Activated CD4-positive, alpha-beta memory T cell treated with anti-CD3 and anti-CD28 coated beads for 36 hours (primary cell): ENCODE data around the gene CNPY3. TPM values are rescaled to one million over a fixed set of nuclear protein-coding genes. Genes with fewer than 3 reads are reported as not detected.

Experiments
- CTCF ChIA-PET: fragments of 350-600 bp; sonication (Branson Sonifier 250); formaldehyde crosslinking; loops from one replicate; lab custom pipeline; 2021; ENCODE audit warnings: antibody characterized with exemption, inconsistent platforms; lab: Charles Lee
- POLR2A ChIA-PET: fragments of 350-600 bp; sonication (Branson Sonifier 250); formaldehyde crosslinking; loops from one replicate; lab custom pipeline; 2021; ENCODE audit warnings: antibody characterized with exemption; lab: Charles Lee
- DNase-seq: peaks from one replicate; pipeline ENCODE4 v3.0.0-alpha.2; 2020
- H3K27ac Mint-ChIP-seq: one replicate; pipeline ENCODE4 v1.8.0; 2021; ENCODE audit warnings: mixed read lengths
- H3K27me3 Mint-ChIP-seq: one replicate; pipeline ENCODE4 v1.8.0; 2021; ENCODE audit warnings: mixed read lengths
- H3K36me3 Mint-ChIP-seq: one replicate; pipeline ENCODE4 v1.8.0; 2021; ENCODE audit warnings: mixed read lengths
- H3K4me1 Mint-ChIP-seq: one replicate; pipeline ENCODE4 v1.8.0; 2021; ENCODE audit warnings: low read depth, mixed read lengths
- H3K4me3 Mint-ChIP-seq: one replicate; pipeline ENCODE4 v1.8.0; 2021; ENCODE audit warnings: mild to moderate bottlenecking, mixed read lengths
- H3K9me3 Mint-ChIP-seq: one replicate; pipeline ENCODE4 v1.8.0; 2021; ENCODE audit warnings: mixed read lengths
- intact Hi-C: fragments of 100-400 bp; cut with micrococcal nuclease; formaldehyde crosslinking; loops from one replicate; pipeline ENCODE4 v1.15.1; 2023
- total RNA-seq, 2 experiments: library from RNA; stranded (reverse); gene quantifications; one replicate each; pipeline ENCODE4 v1.2.3, GENCODE V29; 2021

CNPY3 gene
- total RNA-seq, 2 experiments from 2014 or later: 32.2 to 37.6 TPM

- Mint-ChIP-seq H3K27ac (peak overlapping the region; percentile 67), H3K4me1 (peaks cover 49% of the 10 kb centered on the region), H3K27me3 (no peaks in the 10 kb centered on the region), H3K36me3 (peaks cover 9% of the 10 kb centered on the region), H3K4me3 (peak overlapping the region; percentile 85), H3K9me3 (no peaks in the 10 kb centered on the region)
- POLR2A ChIA-PET: interaction anchor here (1.3 to 2.0 kb wide), 4 partner anchors 11 to 106 kb away, joined by 3 to 15 read pairs (median 11); partner anchors contain the start of genes CNPY3, KLHDC3, MEA1 and RPL7L1
- peak; percentile 31 for DNase-seq
- intact Hi-C loops: loop anchor here (1.0 to 2.0 kb wide), 4 partner anchors 29 to 238 kb away; partner anchors contain the start of genes CNPY3, CUL7, KLHDC3 and TBCC
- CTCF ChIA-PET: interaction anchor here (1.1 kb wide), 2 partner anchors 11 to 159 kb away, joined by 4 to 5 read pairs; no protein-coding TSS in a partner anchor
These were observed 55.7 kb downstream of the CNPY3 start for GRCh38 chr6:42984924-42985475.

DNA sequence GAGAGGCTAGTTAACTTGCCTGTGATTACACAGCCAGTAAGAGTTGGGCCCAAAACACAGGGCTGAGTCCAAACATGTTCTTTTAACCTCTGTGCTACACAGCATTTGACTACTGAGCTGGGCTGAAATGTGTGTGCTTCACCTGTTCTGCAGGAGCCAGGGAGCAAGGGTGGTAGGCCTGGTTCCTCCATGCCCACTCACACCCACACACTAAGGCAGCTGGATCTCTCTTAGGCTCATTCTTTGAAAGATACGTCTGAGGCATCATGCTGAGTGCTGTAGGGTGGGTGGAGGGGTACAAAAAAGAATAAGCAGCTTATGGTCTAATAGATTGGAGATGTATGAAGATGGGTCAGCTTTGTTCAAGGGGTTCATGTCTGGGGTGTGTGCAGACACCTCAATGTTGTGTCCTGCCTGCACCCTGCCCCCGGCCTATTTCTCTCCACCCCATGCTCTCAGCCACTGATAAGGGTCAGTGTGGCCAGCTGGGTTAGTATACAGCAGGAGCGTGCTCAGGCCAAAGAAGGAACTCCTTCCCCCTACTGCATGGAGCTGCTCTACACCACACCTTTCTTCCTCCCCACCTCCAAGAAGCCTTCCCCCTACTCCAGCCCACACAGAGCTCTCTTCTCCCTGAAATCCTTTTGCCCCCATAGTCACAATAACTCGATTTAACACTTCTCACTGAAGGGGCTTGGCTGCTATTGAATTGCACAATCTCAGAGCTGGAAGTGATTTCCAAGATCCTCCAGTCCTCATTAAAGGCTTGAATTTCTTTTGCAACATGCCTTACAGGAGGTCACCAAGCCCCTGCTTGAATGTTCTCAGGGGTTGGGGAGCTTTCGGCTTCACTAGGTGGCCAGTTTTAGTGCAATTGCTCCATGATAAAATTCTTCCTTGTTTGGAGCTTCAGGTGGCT is 58.5 kb downstream of the CNPY3 start:
- Mint-ChIP-seq H3K4me1 (peaks cover 39% of the 10 kb centered on the region), H3K27me3 (no peaks in the 10 kb centered on the region), H3K27ac (no peak overlapping the region), H3K36me3 (peaks cover 19% of the 10 kb centered on the region), H3K4me3 (no peak overlapping the region), H3K9me3 (no peaks in the 10 kb centered on the region)
- ChIA-PET POLR2A (interaction anchor here (1.6 kb wide), 1 partner anchor 58 kb away, joined by 4 read pairs; the partner anchor contains the start of gene CNPY3), CTCF (interaction anchor here (1.1 to 1.4 kb wide), 3 partner anchors 9 to 156 kb away, joined by 3 read pairs; partner anchors contain the start of gene PEX6)
- no peak for DNase-seq
- intact Hi-C loops: no loop called here

- Mint-ChIP-seq H3K4me1 (peaks cover 40% of the 10 kb centered on the region), H3K4me3 (no peak overlapping the region), H3K27me3 (no peaks in the 10 kb centered on the region), H3K9me3 (no peaks in the 10 kb centered on the region), H3K27ac (no peak overlapping the region), H3K36me3 (peaks cover 21% of the 10 kb centered on the region)
- CTCF ChIA-PET: interaction anchor here (1.1 to 1.4 kb wide), 3 partner anchors 9 to 155 kb away, joined by 3 read pairs; partner anchors contain the start of gene PEX6
- DNase-seq: no peak
- POLR2A ChIA-PET: interaction anchor here (1.6 kb wide), 1 partner anchor 59 kb away, joined by 4 read pairs; the partner anchor contains the start of gene CNPY3
- intact Hi-C loops: no loop called here
These were observed 59.3 kb downstream of the CNPY3 start for GRCh38 chr6:42988486-42989020.

Other genes starting within 250 kb of the CNPY3 start
- gene PRPH2, start 206.9 kb upstream of the CNPY3 start, total RNA-seq: not detected
- gene TBCC, start 183.4 kb upstream of the CNPY3 start, total RNA-seq: 10 to 100 TPM; 17.3 TPM
- 10 to 100 TPM; 12.0 to 12.1 TPM for gene BICRAL, start 147.4 kb upstream of the CNPY3 start, total RNA-seq
- gene RPL7L1, start 49.9 kb upstream of the CNPY3 start, total RNA-seq: 100 to 1,000 TPM; 111 to 117 TPM
- gene PTCRA, start 13.4 kb upstream of the CNPY3 start, total RNA-seq: not detected
- gene GNMT, start 31.3 kb downstream of the CNPY3 start, total RNA-seq: not detected
- 10 to 100 TPM; 25.6 to 26.4 TPM for gene PEX6, start 49.7 kb downstream of the CNPY3 start, total RNA-seq
- 10 to 100 TPM; 59.1 to 60.2 TPM for gene PPP2R5D, start 55.1 kb downstream of the CNPY3 start, total RNA-seq
- gene MEA1, start 84.5 kb downstream of the CNPY3 start, total RNA-seq: 10 to 100 TPM; 90.2 to 94.4 TPM
- 10 to 100 TPM; 48.1 to 52.3 TPM for gene KLHDC3, start 84.8 kb downstream of the CNPY3 start, total RNA-seq
- gene RRP36, start 92.1 kb downstream of the CNPY3 start, total RNA-seq: 10 to 100 TPM; 54.0 to 55.6 TPM
- 10 to 100 TPM; 23.2 to 23.8 TPM for gene CUL7, start 124.4 kb downstream of the CNPY3 start, total RNA-seq
- 10 to 100 TPM; 91.0 to 95.4 TPM for gene MRPL2, start 130.0 kb downstream of the CNPY3 start, total RNA-seq
- 10 to 100 TPM; 11.0 to 11.9 TPM for gene KLC4, start 130.2 kb downstream of the CNPY3 start, total RNA-seq
- gene PTK7, start 146.8 kb downstream of the CNPY3 start, total RNA-seq: 1 to 10 TPM; 1.3 to 1.5 TPM
- gene SRF, start 241.8 kb downstream of the CNPY3 start, total RNA-seq: 10 to 100 TPM; 40.5 to 40.8 TPM